NCI-H510A (cell line): ENCODE measurements around the gene USP9Y.
"Not testable (repeated sequence)": the region's sequence is repeated elsewhere in the genome, so short reads cannot be mapped to it uniquely, and the experiment has no call there.

Source experiments
- DNase-seq: peaks from one replicate; lab custom pipeline; 2025; lab: John Stamatoyannopoulos, UW

Gene USP9Y

GRCh38 chrY:12701181-12701695 lies at the start of gene USP9Y:
Gene USP9Y (plus strand): TSS chrY:12701231. CDS start chrY:12709448, 8,217 bp downstream.
- no peak for DNase-seq

GRCh38 chrY:12651621-12652036 lies 49.4 kb upstream of the USP9Y start:
- no peak for DNase-seq

DNA sequence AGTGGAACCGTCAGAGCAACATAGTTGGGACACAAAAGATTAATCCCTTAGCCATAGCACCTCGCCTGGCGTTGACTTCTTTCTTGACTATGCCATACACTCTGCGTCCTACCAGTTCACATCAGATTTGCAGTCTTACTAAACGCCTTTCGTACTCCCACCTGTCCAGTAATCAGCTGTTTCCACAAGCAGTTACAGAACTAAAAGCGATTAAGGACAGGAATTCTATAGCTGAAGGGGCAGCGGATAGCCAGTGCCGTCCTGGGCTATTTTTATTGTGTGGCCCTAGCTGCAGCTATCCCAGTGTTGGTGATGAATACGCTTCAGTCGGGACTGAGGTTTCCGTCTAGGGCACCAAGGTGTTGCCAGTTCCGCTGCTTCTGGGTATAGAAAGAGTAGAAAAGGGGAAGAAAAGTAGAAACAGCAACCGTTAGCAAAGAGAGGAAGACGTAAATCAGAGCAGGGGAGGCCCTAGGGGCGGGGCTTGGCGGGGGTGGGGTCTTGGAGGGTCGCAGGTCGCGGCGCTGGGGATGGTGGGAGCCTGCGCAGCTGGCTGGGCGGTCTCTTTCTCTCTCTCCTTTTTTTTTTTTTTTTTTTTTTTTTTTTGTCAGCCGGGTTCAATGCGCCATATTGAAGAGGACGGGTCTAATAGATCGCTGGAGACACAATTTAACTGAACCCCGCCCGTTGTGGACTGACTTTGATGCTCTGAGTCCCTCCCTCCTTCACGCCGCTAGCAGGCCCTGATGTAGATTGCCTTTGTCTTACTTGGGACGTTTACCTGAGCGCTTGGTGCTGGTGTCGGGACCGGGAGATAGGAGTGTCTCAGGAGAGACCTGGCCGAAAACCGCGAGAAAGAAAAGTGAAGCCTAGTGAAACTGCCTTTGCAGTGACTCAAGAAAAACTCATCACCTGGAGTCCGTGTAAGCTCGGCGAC lies 39.0 kb upstream of the USP9Y start:
- no peak for DNase-seq

DNA sequence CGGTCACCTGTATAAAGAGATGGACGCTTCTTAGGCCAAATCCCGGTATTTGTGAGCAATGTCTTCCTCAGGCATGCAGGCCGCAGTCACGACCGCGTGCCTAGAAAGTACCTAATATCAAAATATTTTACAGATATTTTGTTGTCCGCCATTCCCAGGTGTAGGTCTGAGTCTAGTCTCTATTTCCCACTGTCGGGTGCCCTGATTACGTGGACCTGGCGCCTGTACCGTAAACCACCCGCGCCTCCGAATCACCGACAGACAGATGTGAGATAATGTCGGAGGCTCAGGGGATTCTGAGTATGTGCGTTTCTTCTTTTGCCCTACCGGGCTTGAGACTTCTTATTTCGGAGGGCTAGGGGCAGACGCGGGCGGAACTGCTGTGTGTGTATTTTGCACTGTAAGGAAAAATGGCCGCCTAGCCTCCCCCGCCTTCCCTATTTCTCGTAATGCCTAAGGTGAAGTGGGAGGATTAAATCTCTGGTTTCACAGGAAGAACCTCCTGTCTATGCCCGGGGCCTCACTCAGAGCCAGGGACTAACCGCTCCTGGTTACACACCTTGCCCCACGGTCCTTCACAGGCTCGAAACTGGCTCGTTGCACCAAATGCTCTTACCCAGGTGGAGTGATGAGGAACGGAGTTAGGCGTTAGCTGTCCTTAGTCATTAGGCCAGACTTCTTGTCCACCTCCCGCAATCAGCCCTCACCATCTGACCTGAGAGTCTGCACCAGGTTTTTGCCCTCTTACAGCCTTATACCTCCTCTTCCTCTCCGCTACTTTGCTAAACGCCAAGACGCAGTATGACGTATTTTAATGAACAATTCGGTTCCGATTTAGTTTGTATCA lies 38.1 kb upstream of the USP9Y start:
- no peak for DNase-seq

DNA sequence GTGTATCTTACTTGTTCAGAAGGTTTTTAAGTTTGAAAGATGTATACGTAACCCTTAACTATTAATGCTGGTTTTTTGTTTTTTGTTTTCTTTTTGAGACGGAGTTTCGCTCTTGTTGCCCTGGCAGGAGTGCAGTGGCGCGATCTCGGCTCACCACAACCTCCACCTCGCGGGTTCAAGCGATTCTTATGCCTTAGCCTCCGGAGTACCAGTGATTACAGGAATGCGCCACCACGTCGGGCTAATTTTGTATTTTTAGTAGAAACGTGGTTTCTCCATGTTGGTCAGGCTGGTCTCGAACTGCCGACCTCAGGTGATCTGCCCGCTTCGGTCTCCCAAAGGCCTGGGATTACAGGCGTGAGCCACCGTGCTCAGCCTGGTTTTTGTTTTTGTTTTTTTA lies 37.2 kb upstream of the USP9Y start:
- DNase-seq = not testable (repeated sequence)

DNA sequence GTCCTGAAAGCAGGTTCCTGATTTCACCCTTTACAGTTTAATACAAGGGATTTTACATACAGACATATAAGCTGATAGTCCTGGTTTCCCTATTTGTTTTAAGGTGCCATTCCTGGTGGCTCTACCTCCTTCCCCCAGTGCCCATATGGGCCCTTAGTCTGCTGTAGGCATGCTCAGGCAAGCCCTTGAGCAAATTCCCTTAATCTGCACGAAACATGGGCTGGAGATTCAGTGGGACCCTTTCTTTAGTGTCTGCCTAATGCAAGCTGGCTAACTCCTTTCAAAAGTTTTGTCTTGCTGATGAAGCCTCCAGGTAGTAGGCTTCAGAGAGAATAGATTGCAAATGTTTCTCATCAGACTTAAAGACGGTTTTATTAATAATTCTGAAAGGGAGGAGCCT lies 22.9 kb upstream of the USP9Y start:
- DNase-seq = no peak

DNA sequence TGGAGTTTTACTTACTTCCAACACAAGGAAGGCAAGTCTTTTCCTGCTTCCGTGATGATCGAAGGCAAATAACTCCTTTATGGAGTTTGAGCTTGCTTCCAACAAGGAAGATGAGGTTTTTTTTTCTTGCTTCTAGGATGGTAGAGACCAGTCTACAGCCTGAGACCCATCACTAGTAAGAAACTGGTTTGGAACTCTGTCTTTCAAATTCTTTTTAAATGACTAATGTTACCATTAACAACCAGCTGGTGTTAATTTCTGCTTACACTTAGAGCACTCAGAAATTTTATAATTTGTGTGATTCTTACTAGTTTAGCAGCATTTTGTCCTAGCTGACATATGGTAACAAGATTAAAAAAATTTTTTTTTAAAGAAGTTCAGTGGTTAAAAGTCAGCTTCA lies 19.5 kb upstream of the USP9Y start:
- DNase-seq = no peak

DNA sequence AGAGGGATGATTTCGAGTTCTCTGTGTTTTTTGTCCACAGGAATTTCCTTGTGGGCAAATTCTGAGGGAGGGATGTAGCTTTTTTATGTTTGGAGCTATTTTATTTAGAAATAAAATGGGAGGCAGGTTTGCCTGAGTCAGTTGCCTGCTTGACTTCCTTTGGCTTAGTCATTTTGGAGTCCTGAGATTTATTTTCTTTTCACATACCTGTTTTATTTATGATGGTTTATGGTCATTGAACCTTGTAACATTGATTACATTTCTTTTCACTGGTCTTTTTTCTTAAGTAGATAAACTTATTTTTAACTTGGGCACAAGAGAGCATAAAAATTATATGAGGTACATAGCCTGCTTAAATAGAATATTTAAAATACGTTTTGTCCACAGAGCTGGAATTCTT lies 12.7 kb upstream of the USP9Y start:
- DNase-seq = no peak

- no peak for DNase-seq
Observed at GRCh38 chrY:12700087-12700486, 944 bp upstream of the USP9Y start.

- no peak for DNase-seq
Observed at GRCh38 chrY:12702174-12702573, 1.1 kb downstream of the USP9Y start.

- DNase-seq = no peak
Observed at GRCh38 chrY:12710460-12710859, 9.4 kb downstream of the USP9Y start.

GRCh38 chrY:12715376-12715775 lies 14.3 kb downstream of the USP9Y start:
- no peak for DNase-seq

- no peak for DNase-seq
Observed at GRCh38 chrY:12729746-12730145, 28.7 kb downstream of the USP9Y start.

DNA sequence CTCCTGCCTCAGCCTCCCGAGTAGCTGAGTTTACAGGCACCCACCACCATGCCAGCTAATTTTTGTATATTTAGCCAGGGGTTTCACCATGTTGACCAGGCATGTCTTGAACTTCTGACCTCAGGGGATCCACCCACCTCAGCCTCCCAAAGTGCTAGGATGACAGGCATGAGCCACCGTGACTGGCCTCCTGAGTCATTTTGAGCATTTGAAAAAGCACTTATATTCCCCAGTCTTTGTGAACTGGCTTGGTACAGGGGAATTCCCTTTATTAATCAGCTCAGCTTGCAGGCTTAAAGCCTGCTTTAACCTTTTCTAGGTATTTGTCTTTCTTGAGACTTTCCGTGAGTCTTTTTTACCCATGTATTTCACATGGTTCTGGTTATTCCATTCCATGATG lies 32.6 kb downstream of the USP9Y start:
- DNase-seq = no peak

DNA sequence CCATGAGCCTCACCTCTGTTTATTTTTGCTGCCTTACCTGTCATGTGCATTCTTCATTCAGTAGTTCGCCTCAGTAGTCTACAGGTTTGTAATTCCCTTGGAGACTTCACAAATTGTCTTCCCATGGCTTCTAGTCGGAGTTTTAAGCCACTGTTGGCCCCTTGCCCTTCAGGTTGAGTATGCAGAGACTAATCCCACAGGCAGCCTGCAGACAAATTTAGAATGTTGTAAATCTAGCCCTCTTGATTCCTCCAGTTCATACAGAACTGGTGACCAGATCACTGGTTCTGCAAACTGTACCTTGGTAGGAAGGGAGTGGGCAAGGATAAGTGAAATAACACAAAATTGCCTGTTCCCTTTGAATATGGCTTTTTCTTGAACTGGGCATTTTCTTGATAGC lies 33.0 kb downstream of the USP9Y start:
- no peak for DNase-seq

GRCh38 chrY:12741414-12741813 lies 40.4 kb downstream of the USP9Y start:
- no peak for DNase-seq

- DNase-seq = no peak
Observed at GRCh38 chrY:12742725-12743124, 41.7 kb downstream of the USP9Y start.

- DNase-seq = no peak
Observed at GRCh38 chrY:12744091-12744490, 43.1 kb downstream of the USP9Y start.

- no peak for DNase-seq
Observed at GRCh38 chrY:12749293-12749692, 48.3 kb downstream of the USP9Y start.

DNA sequence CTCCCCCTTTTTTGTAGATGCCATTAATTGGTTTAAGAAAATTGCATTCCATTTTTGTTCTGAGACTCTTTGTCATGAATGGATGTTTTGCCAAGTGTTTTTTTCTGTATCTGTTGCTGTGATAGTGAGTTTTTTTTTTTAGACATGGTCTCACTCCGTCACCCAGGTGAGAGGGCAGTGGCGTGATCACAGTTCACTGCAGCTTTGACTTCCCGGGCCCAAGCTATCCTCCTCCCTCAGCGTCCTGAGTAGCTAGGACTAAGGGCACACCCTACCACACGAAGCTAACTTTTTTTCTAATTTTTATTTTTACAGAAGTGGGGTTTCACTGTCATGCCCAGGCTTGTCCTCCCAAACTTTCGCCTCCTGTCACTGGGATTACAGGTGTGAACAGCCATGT lies 51.8 kb downstream of the USP9Y start:
- no peak for DNase-seq

DNA sequence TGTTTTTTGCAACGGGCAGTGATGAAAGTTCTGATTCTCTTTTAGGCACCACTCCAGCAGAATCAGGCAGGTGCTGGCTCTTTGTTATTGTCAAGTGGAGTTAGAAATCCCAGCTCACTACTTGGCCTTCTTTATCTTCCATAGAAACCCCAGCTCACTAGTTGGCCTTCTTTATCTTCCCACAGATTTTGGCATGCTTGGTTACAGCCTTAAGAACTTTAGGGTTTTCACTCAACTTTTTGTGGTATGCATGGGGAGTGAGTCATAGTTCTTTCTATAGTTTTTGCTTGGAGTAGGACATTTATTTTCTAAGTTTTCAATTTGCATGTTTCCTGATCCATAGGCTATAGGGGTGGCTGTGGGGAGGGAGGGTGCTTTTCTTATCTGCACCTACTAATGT lies 55.0 kb downstream of the USP9Y start:
- DNase-seq = no peak

GRCh38 chrY:12765976-12766375 lies 64.9 kb downstream of the USP9Y start:
- DNase-seq = no peak

DNA sequence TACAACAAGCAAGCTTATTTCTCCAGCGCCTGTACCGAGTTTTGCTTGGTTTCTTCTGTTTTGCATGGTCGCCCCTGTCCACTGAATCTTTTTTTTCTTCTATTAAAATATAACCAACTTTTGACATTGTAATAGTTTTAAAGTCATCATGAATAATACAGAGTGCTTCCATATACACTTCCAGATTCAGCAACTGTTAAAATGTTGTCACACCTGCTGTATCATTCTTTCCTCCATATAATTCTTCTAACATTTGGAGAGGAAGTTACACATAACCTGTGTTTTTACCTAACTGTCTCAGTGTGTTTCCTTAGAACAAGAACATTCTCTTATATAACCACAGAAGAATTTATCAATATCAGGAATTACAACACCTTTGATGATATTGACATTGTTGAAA lies 83.5 kb downstream of the USP9Y start:
- DNase-seq = no peak
